Esophagus squamous epithelium (tissue), 4 donors: Measurements from ENCODE around the gene TTF1.

Experiments
- CTCF ChIP-seq, 6 experiments: fragments of 450-650 bp in 4 of 6; fragments of 200-600 bp in 2 of 6; sonication (generic) in 2 of 6; IDR thresholded peaks; one replicate each; pipeline ENCODE4 v1.5.1; 2016 to 2019; ENCODE audit warnings: antibody characterized with exemption in 6 of 6, mild to moderate bottlenecking in 4 of 6, moderate library complexity in 4 of 6
- POLR2A ChIP-seq, 4 donors: fragments of 450-650 bp; IDR thresholded peaks; one replicate each; pipeline ENCODE4 v1.6.1; 2017; ENCODE audit warnings: antibody characterized with exemption in 4 of 4, mild to moderate bottlenecking in 4 of 4, moderate library complexity in 3 of 4

- TF ChIP-seq POLR2A (IDR thresholded peaks at IDR 0.05) = no peak
- TF ChIP-seq CTCF (IDR thresholded peaks at IDR 0.05) = no peak
Observed at GRCh38 chr9:132328580-132328979, 78.1 kb downstream of the TTF1 start.
